K562 (cell line): ENCODE results near the gene KASH5. TPM values are rescaled to one million over a fixed set of nuclear protein-coding genes. Genes with fewer than 3 reads are reported as not detected.

ENCODE experiments used
- AFF1 ChIP-seq, 2 experiments: fragments of 450-650 bp; IDR thresholded peaks; 2 replicates each; pipeline ENCODE4 v1.6.1; 2018; ENCODE audit warnings: mild to moderate bottlenecking in 2 of 2, low read depth in 1 of 2; ENCODE audit not compliant: partially characterized antibody in 2 of 2
- CTBP1 ChIP-seq: fragments of 450-650 bp; IDR thresholded peaks from 2 replicates; pipeline ENCODE4 v1.6.1; 2016; ENCODE audit warnings: borderline replicate concordance
- ELF2 ChIP-seq: fragments of 250-450 bp; sonication (Bioruptor Pico); IDR thresholded peaks from 2 replicates; pipeline ENCODE4 v1.5.0; 2021; ENCODE audit warnings: mild to moderate bottlenecking
- FIP1L1 ChIP-seq: fragments of 200-400 bp; formaldehyde crosslinking; IDR thresholded peaks from 2 replicates; pipeline ENCODE4 v1.6.1; 2018; ENCODE audit warnings: mild to moderate bottlenecking, low read depth, low read length; ENCODE audit not compliant: poor library complexity, severe bottlenecking
- ID3 ChIP-seq, 2 experiments: fragments of 250-450 bp in 1 of 2; fragments of 450-650 bp in 1 of 2; sonication (Bioruptor Pico) in 1 of 2; IDR thresholded peaks; 2 replicates each; pipeline versions ENCODE4 v1.6.1 to v1.8.0; 2016 to 2021; ENCODE audit warnings: mild to moderate bottlenecking in 2 of 2, moderate library complexity in 2 of 2, missing compliant biosample characterization in 1 of 2, missing genetic modification characterization in 1 of 2
- MITF ChIP-seq: IDR thresholded peaks from 2 replicates; pipeline ENCODE4 v1.6.1; 2014; ENCODE audit warnings: antibody characterized with exemption
- MTA3 ChIP-seq: fragments of 450-650 bp; formaldehyde crosslinking; IDR thresholded peaks from 2 replicates; pipeline ENCODE4 v1.6.1; 2017; ENCODE audit warnings: mild to moderate bottlenecking, borderline replicate concordance
- POU5F1 ChIP-seq: fragments of 150-350 bp; IDR thresholded peaks from 2 replicates; pipeline ENCODE4 v1.6.1; 2014; ENCODE audit warnings: borderline replicate concordance, low read length, low read depth, mild to moderate bottlenecking; ENCODE audit not compliant: partially characterized antibody
- PURB ChIP-seq: sonication (generic); formaldehyde crosslinking; IDR thresholded peaks from 2 replicates; pipeline ENCODE4 v1.9.0; 2021; ENCODE audit warnings: low read depth, mild to moderate bottlenecking, missing genetic modification reagents
- ZNF507 ChIP-seq: conservative IDR thresholded peaks from 2 replicates; pipeline ENCODE4 v1.6.1; 2017; ENCODE audit warnings: missing genetic modification characterization, missing compliant biosample characterization
- ZNF584 ChIP-seq: fragments of 200-800 bp; sonication (Bioruptor generic); IDR thresholded peaks from 2 replicates; pipeline ENCODE4 v1.6.1; 2016; ENCODE audit warnings: low read depth, mild to moderate bottlenecking, missing genetic modification characterization, missing compliant biosample characterization
- polyA plus RNA-seq, 8 experiments: library from polyadenylated mRNA; depleted of rRNA in 4 of 8; stranded (reverse) in 5 of 8; unstranded in 3 of 8; fragments of >200 nt; fragmentation: Nextera tagmentation in 2 of 8; fragmentation: Illumina TruSeq in 1 of 8; extraction: Ambion mirVana in 2 of 8; extraction: Trizol in 1 of 8; gene quantifications; 2 replicates each; pipeline versions ENCODE4 v1.2.1 to v1.2.3, GENCODE V29; 2011 to 2014; ENCODE audit warnings: inconsistent platforms in 1 of 8, missing spikeins in 1 of 8
- total RNA-seq, 7 experiments: library from RNA; depleted of rRNA in 6 of 7; stranded (reverse); fragments of >200 nt in 6 of 7; fragmentation: Illumina TruSeq in 2 of 7; extraction: Trizol in 2 of 7; gene quantifications; 2 replicates each; pipeline versions ENCODE4 v1.2.1 to v1.2.3, GENCODE V29; 2011 to 2021; ENCODE audit warnings: low replicate concordance in 1 of 7

Gene KASH5
- total and polyA plus RNA-seq, 9 of the 15 experiments (the other 6 are each of a cell fraction or from before 2014, with no cell fraction given): 0.07 to 0.84 (median 0.34) TPM; not detected in 1

GRCh38 chr19:49443366-49444099 lies 55.5 kb downstream of the KASH5 start (continued):
- TF ChIP-seq ELF2 (CRISPR knock-in tag) (peak; percentile 53; the same call in 1 of the 2 replicates), FIP1L1 (peak; percentile 91), CTBP1 (peak; percentile 94), ID3 (CRISPR knock-in tag; IDR thresholded peaks at IDR 0.05) (no peak), ID3 (tag; IDR thresholded peaks at IDR 0.05) (peak; percentile 52; the same call in 1 of the 2 replicates), AFF1 (IDR thresholded peaks at IDR 0.05; ENCODE audit: low read depth in 1 of 2, partially characterized antibody in 2 of 2) (peak; percentile 90 to 100), MTA3 (peak; percentile 71; the same call in 1 of the 2 replicates), POU5F1 (peak; percentile 23), ZNF507 (tag) (no peak), MITF (no peak), ZNF584 (CRISPR knock-in tag) (peak; percentile 68), PURB (CRISPR knock-in tag) (no peak)
